SU-DHL-6 (cell line): Measurements from ENCODE around the gene CD3G.

ENCODE experiments used
- H2AFZ ChIP-seq: fragments of 200-600 bp; sonication (generic); 2 replicates; pipeline ENCODE4 v1.6.1; 2014; ENCODE audit warnings: low read depth, mild to moderate bottlenecking, moderate library complexity, mixed read lengths, antibody characterized with exemption, low read length; ENCODE audit not compliant: severe bottlenecking
- H3F3A ChIP-seq: fragments of 200-600 bp; shearing (Covaris generic); 2 replicates; pipeline ENCODE4 v1.6.0; 2016; ENCODE audit warnings: antibody characterized with exemption, mild to moderate bottlenecking; ENCODE audit not compliant: insufficient read depth
- H3K27ac ChIP-seq: fragments of 200-600 bp; sonication (generic); 2 replicates; pipeline ENCODE4 v1.5.1; 2016; ENCODE audit warnings: low read depth, mild to moderate bottlenecking, low read length, moderate library complexity, mixed read lengths
- H3K27me3 ChIP-seq: fragments of 200-600 bp; sonication (generic), shearing (Covaris generic); 2 replicates; pipeline ENCODE4 v1.6.0; 2014; ENCODE audit warnings: mild to moderate bottlenecking, low read length
- H3K36me3 ChIP-seq: fragments of 200-600 bp; sonication (generic); 2 replicates; pipeline ENCODE4 v1.6.1; 2014; ENCODE audit warnings: mild to moderate bottlenecking, low read length, mixed read lengths
- H3K4me2 ChIP-seq: fragments of 300-600, 200-600 bp; shearing (Covaris generic), sonication (generic); 2 replicates; pipeline ENCODE4 v1.6.0; 2014; ENCODE audit warnings: low read length, low read depth, mild to moderate bottlenecking; ENCODE audit not compliant: poor library complexity, severe bottlenecking
- H3K4me3 ChIP-seq: fragments of 200-600 bp; sonication (generic); 2 replicates; pipeline ENCODE4 v1.5.1; 2014; ENCODE audit warnings: antibody characterized with exemption, low read length, mild to moderate bottlenecking, mixed read lengths; ENCODE audit not compliant: insufficient read depth, poor library complexity, severe bottlenecking
- H3K79me2 ChIP-seq: fragments of 200-600 bp; sonication (generic); 2 replicates; pipeline ENCODE4 v1.6.1; 2014; ENCODE audit warnings: mild to moderate bottlenecking, low read length, moderate library complexity; ENCODE audit not compliant: insufficient read depth
- H3K9ac ChIP-seq: fragments of 200-600 bp; sonication (generic); 2 replicates; pipeline ENCODE4 v1.7.0; 2014; ENCODE audit warnings: mild to moderate bottlenecking, low read length
- H3K9me2 ChIP-seq: fragments of 200-600 bp; sonication (generic); replicated peaks from 2 replicates; pipeline ENCODE4 v1.6.1; 2014; ENCODE audit warnings: low read length; ENCODE audit not compliant: insufficient read depth
- H3K9me3 ChIP-seq: fragments of 200-600 bp; sonication (generic); 2 replicates; pipeline ENCODE4 v1.6.1; 2014; ENCODE audit warnings: low read length, mixed read lengths; ENCODE audit not compliant: insufficient read depth
- H4K20me1 ChIP-seq: fragments of 200-600 bp; sonication (generic); 2 replicates; pipeline ENCODE4 v1.6.1; 2014; ENCODE audit warnings: low read depth, mild to moderate bottlenecking, antibody characterized with exemption, low read length, moderate library complexity, mixed read lengths
- CTCF ChIP-seq: fragments of 200-600 bp; sonication (generic); IDR thresholded peaks from one replicate; pipeline ENCODE4 v1.5.1; 2017; ENCODE audit warnings: antibody characterized with exemption, mild to moderate bottlenecking, low read length, moderate library complexity; ENCODE audit not compliant: insufficient read depth, poor library complexity, severe bottlenecking
- EZH2phosphoT487 ChIP-seq: fragments of 200-600 bp; sonication (generic), shearing (Covaris generic); conservative IDR thresholded peaks from 2 replicates; pipeline ENCODE4 v1.6.1; 2018; ENCODE audit warnings: mild to moderate bottlenecking, antibody characterized with exemption, low read length, moderate library complexity, mixed read lengths

CD3G gene

GRCh38 chr11:118343981-118344515 lies at the start of gene CD3G:
TSS of gene CD3G (plus strand) at chr11:118344344. CDS start at chr11:118344424, 80 bp downstream.
- TF ChIP-seq EZH2phosphoT487: no peak
- TF ChIP-seq CTCF: no peak
- H3K9ac ChIP-seq: no peak within 1 kb of the TSS
- H3F3A ChIP-seq: no peaks in the 10 kb centered on the region
- no peak within 1 kb of the TSS for H2AFZ ChIP-seq
- H3K4me3 ChIP-seq: no peak within 1 kb of the TSS
- no peaks in the 10 kb centered on the region for H4K20me1 ChIP-seq
- H3K27ac ChIP-seq: no peak within 1 kb of the TSS
- H3K36me3 ChIP-seq: no peaks in the 10 kb centered on the region
- no peaks in the 10 kb centered on the region for H3K9me3 ChIP-seq
- no peaks in the 10 kb centered on the region for H3K27me3 ChIP-seq
- H3K4me2 ChIP-seq: no peak within 1 kb of the TSS
- H3K79me2 ChIP-seq: no peaks in the 10 kb centered on the region
- no peaks in the 10 kb centered on the region for H3K9me2 ChIP-seq

GRCh38 chr11:118295199-118295598 lies 48.9 kb upstream of the CD3G start:
- Histone ChIP-seq H3K36me3 (no peaks in the 10 kb centered on the region), H2AFZ (no peak overlapping the region)

GRCh38 chr11:118295815-118296454 lies 48.2 kb upstream of the CD3G start:
- TF ChIP-seq CTCF (peak; percentile 58), EZH2phosphoT487 (no peak)
- Histone ChIP-seq H3K27ac (no peak overlapping the region), H3K4me2 (no peak overlapping the region), H3K4me3 (no peak overlapping the region), H3K27me3 (no peaks in the 10 kb centered on the region), H3K9ac (no peak overlapping the region), H3K9me3 (no peaks in the 10 kb centered on the region), H3K9me2 (no peaks in the 10 kb centered on the region), H2AFZ (no peak overlapping the region), H3K36me3 (no peaks in the 10 kb centered on the region), H4K20me1 (no peaks in the 10 kb centered on the region), H3F3A (no peaks in the 10 kb centered on the region), H3K79me2 (no peaks in the 10 kb centered on the region)

More at GRCh38 chr11:118295199-118295598, 48.9 kb upstream of the CD3G start:
- Histone ChIP-seq H3K79me2 (no peaks in the 10 kb centered on the region), H3K4me2 (no peak overlapping the region), H3F3A (no peaks in the 10 kb centered on the region), H3K27me3 (no peaks in the 10 kb centered on the region), H3K4me3 (no peak overlapping the region), H3K27ac (no peak overlapping the region), H3K9me2 (no peaks in the 10 kb centered on the region), H3K9me3 (no peaks in the 10 kb centered on the region), H4K20me1 (no peaks in the 10 kb centered on the region), H3K9ac (no peak overlapping the region)
- TF ChIP-seq EZH2phosphoT487 (no peak), CTCF (no peak)
